Measurements from ENCODE around the gene NAA30. TPM values are rescaled to one million over a fixed set of nuclear protein-coding genes. Genes with fewer than 3 reads are reported as not detected.

NAA30 gene
- total and polyA plus RNA-seq, 9 of the 15 experiments (the other 6 are each of a cell fraction or from before 2014, with no cell fraction given), result 2.2 to 8.0 (median 6.9) TPM

GRCh38 chr14:57345106-57345505 lies 45.3 kb upstream of the NAA30 start:
- Histone ChIP-seq H3K9me1 (ENCODE audit: control insufficient read depth, insufficient read depth, low read length) (no peaks in the 10 kb centered on the region), H3K4me2 (ENCODE audit: insufficient read depth, low read length) (no peak overlapping the region), H4K20me1 (replicated peaks; ENCODE audit: control insufficient read depth, insufficient read depth, low read length) (no peaks in the 10 kb centered on the region), H3K36me3 (ENCODE audit: control insufficient read depth, insufficient read depth, low read length) (no peaks in the 10 kb centered on the region), H3K9me3 (replicated peaks; ENCODE audit: control insufficient read depth, insufficient read depth, low read depth, low read length) (no peaks in the 10 kb centered on the region), H3K4me3 (no peak overlapping the region), H2AFZ (ENCODE audit: low read depth, low read length) (0 out of 2 replicates have a peak overlapping the region, but pooled peaks have one; percentile 16), H3K4me1 (replicated peaks in 1 of 2; ENCODE audit: control insufficient read depth in 2 of 2, insufficient read depth in 2 of 2, low read length in 2 of 2) (no peaks in the 10 kb centered on the region), H3K27me3 (ENCODE audit: control insufficient read depth in 2 of 2, insufficient read depth in 2 of 2, low read length in 2 of 2) (no peaks in the 10 kb centered on the region), H3K79me2 (ENCODE audit: control insufficient read depth, insufficient read depth, low read length) (no peaks in the 10 kb centered on the region), H3K27ac (ENCODE audit: extremely low read depth, low read depth, low read length) (no peak overlapping the region), H3K9ac (ENCODE audit: insufficient read depth in 1 of 2, low read depth in 2 of 2, low read length in 2 of 2) (no peak overlapping the region)
- intact Hi-C loops (cut with micrococcal nuclease) (no loop called here), in situ Hi-C loops (cut with MboI) (no loop called here)
- POLR2A ChIA-PET, result interaction anchor here (0.6 kb wide), 1 partner anchor 61 kb away, joined by 4 read pairs; no protein-coding TSS in a partner anchor
- FAIRE-seq (no peak), ATAC-seq (no peak), DNase-seq (ENCODE audit: extremely low read depth in 1 of 4, low spot score in 3 of 4) (no peak)
- CTCF ChIA-PET (ENCODE audit: low intra/inter-chr PET ratio), result no interaction called here
- 19% methylated on average over 9 of the region's 9 CpGs for WGBS (ENCODE audit: insufficient coverage, low coverage, missing lambda C conversion rate)
- BruUV-seq (replicated peaks), result no TSS peak
- TF ChIP-seq AFF1 (IDR thresholded peaks at IDR 0.05; ENCODE audit: low read depth in 1 of 2, partially characterized antibody in 2 of 2), result no peak
- no peak for TF ChIP-seq STAT5B (CRISPR knock-in tag; IDR thresholded peaks at IDR 0.05)
- TF ChIP-seq KLF16 (IDR thresholded peaks at IDR 0.05), result no peak
- no peak for TF ChIP-seq MLX (CRISPR knock-in tag; conservative IDR thresholded peaks at IDR 0.05)
- TF ChIP-seq ZBTB9 (CRISPR knock-in tag; IDR thresholded peaks at IDR 0.05), result no peak
- no peak for TF ChIP-seq VEZF1 (CRISPR knock-in tag; IDR thresholded peaks at IDR 0.05)
- no peak for TF ChIP-seq ZNF778 (CRISPR knock-in tag; IDR thresholded peaks at IDR 0.05)
